Inferior parietal cortex (tissue), 1 donor: ENCODE data around the gene TMEM163.
"Not testable (repeated sequence)": the region's sequence is repeated elsewhere in the genome, so short reads cannot be mapped to it uniquely, and the experiment has no call there.

Experiments
- DNase-seq: peaks from one replicate; pipeline ENCODE4 v3.0.0-alpha.2; 2016; ENCODE audit errors: extremely low spot score

Gene TMEM163

GRCh38 chr2:134663451-134664450 is 55.0 kb downstream of the TMEM163 start:
- DNase-seq = no peak

- no peak for DNase-seq
Observed at GRCh38 chr2:134662751-134663150, 56.0 kb downstream of the TMEM163 start.

- no peak for DNase-seq
Observed at GRCh38 chr2:134660626-134661402, 58.0 kb downstream of the TMEM163 start.

GRCh38 chr2:134659724-134660123 is 59.1 kb downstream of the TMEM163 start:
- no peak for DNase-seq

GRCh38 chr2:134657650-134658250 is 61.0 kb downstream of the TMEM163 start:
- no peak for DNase-seq

GRCh38 chr2:134656391-134656790 is 62.4 kb downstream of the TMEM163 start:
- DNase-seq = not testable (repeated sequence)

GRCh38 chr2:134648586-134648985 is 70.2 kb downstream of the TMEM163 start:
- DNase-seq = no peak

GRCh38 chr2:134647607-134648256 is 71.1 kb downstream of the TMEM163 start:
- DNase-seq = no peak

- DNase-seq = no peak
Observed at GRCh38 chr2:134642938-134643337, 75.9 kb downstream of the TMEM163 start.

- DNase-seq = no peak
Observed at GRCh38 chr2:134640494-134640893, 78.3 kb downstream of the TMEM163 start.

GRCh38 chr2:134639265-134639664 is 79.5 kb downstream of the TMEM163 start:
- no peak for DNase-seq

GRCh38 chr2:134636714-134637113 is 82.1 kb downstream of the TMEM163 start:
- DNase-seq = no peak

- peak; percentile 18 for DNase-seq
Observed at GRCh38 chr2:134634054-134634753, 84.6 kb downstream of the TMEM163 start.

GRCh38 chr2:134630504-134631159 is 88.2 kb downstream of the TMEM163 start:
- no peak for DNase-seq

- no peak for DNase-seq
Observed at GRCh38 chr2:134628453-134628852, 90.3 kb downstream of the TMEM163 start.

- no peak for DNase-seq
Observed at GRCh38 chr2:134626781-134627180, 92.0 kb downstream of the TMEM163 start.

GRCh38 chr2:134625311-134625710 is 93.5 kb downstream of the TMEM163 start:
- DNase-seq = no peak

- DNase-seq = no peak
Observed at GRCh38 chr2:134623796-134624195, 95.0 kb downstream of the TMEM163 start.

- no peak for DNase-seq
Observed at GRCh38 chr2:134623046-134623445, 95.8 kb downstream of the TMEM163 start.

GRCh38 chr2:134621939-134622705 is 96.7 kb downstream of the TMEM163 start:
- DNase-seq = no peak
